Activated B cell treated with CpG ODN at 0.5 μM for 24 hours (primary cell): ENCODE results near the gene MAP4K2. TPM values are rescaled to one million over a fixed set of nuclear protein-coding genes. Genes with fewer than 3 reads are reported as not detected.
"Not testable (repeated sequence)": the region's sequence is repeated elsewhere in the genome, so short reads cannot be mapped to it uniquely, and the experiment has no call there.

Experiments used
- ATAC-seq: fragments of 200-7000 bp; cut with Tn5 transposase; one replicate; pipeline ENCODE4 v1.10.0; 2021; ENCODE audit warnings: low read depth, mild to moderate bottlenecking, moderate library complexity
- CTCF ChIA-PET: fragments of 350-600 bp; sonication (Branson Sonifier 250); formaldehyde crosslinking; loops from one replicate; lab custom pipeline; 2021; ENCODE audit warnings: antibody characterized with exemption; lab: Charles Lee
- POLR2A ChIA-PET: fragments of 350-600 bp; sonication (Branson Sonifier 250); formaldehyde crosslinking; loops from one replicate; lab custom pipeline; 2021; ENCODE audit warnings: antibody characterized with exemption; lab: Charles Lee
- DNase-seq: peaks from one replicate; pipeline ENCODE4 v3.0.0; 2022
- H3K27ac Mint-ChIP-seq: one replicate; pipeline ENCODE4 v1.8.0; 2020; ENCODE audit warnings: mixed read lengths
- H3K27me3 Mint-ChIP-seq: one replicate; pipeline ENCODE4 v1.8.0; 2021; ENCODE audit warnings: mixed read lengths
- H3K36me3 Mint-ChIP-seq: one replicate; pipeline ENCODE4 v1.8.0; 2021; ENCODE audit warnings: low read depth, mixed read lengths
- H3K4me1 Mint-ChIP-seq: one replicate; pipeline ENCODE4 v1.8.0; 2021; ENCODE audit warnings: mixed read lengths
- H3K4me3 Mint-ChIP-seq: one replicate; pipeline ENCODE4 v1.8.0; 2020; ENCODE audit warnings: mild to moderate bottlenecking, mixed read lengths
- H3K9me3 Mint-ChIP-seq: one replicate; pipeline ENCODE4 v1.8.0; 2020; ENCODE audit warnings: mixed read lengths
- CTCF ChIP-seq: fragments of 200-600 bp; IDR thresholded peaks from one replicate; pipeline ENCODE4 v1.8.0; 2022; ENCODE audit warnings: antibody characterized with exemption, mild to moderate bottlenecking
- intact Hi-C: fragments of 100-400 bp; cut with micrococcal nuclease; formaldehyde crosslinking; loops from one replicate; pipeline ENCODE4 v1.15.1; 2024
- total RNA-seq: library from RNA; stranded (reverse); gene quantifications from 2 replicates; pipeline ENCODE4 v1.2.3, GENCODE V29; 2022

Gene MAP4K2
- total RNA-seq, 1 donor from 2014 or later = 73.6 TPM

GRCh38 chr11:64823568-64824119 lies 20.6 kb upstream of the MAP4K2 start:
- Mint-ChIP-seq H3K9me3 (no peaks in the 10 kb centered on the region), H3K27me3 (no peaks in the 10 kb centered on the region), H3K36me3 (peaks cover 2% of the 10 kb centered on the region), H3K4me3 (no peak overlapping the region), H3K27ac (no peak overlapping the region), H3K4me1 (no peaks in the 10 kb centered on the region)
- no peak for TF ChIP-seq CTCF
- CTCF ChIA-PET = no interaction called here
- DNase-seq (no peak), ATAC-seq (no peak)
- intact Hi-C loops = no loop called here
- POLR2A ChIA-PET = interaction anchor here (0.6 kb wide), 1 partner anchor 45 kb away, joined by 6 read pairs; no protein-coding TSS in a partner anchor

GRCh38 chr11:64817476-64817875 lies 14.5 kb upstream of the MAP4K2 start:
- ChIA-PET POLR2A (no interaction called here), CTCF (interaction anchor here (0.7 kb wide), 1 partner anchor 1922 kb away, joined by 3 read pairs; no protein-coding TSS in a partner anchor)
- intact Hi-C loops = no loop called here
- Mint-ChIP-seq H3K27ac (no peak overlapping the region), H3K4me3 (no peak overlapping the region), H3K27me3 (no peaks in the 10 kb centered on the region), H3K4me1 (peaks cover 18% of the 10 kb centered on the region), H3K9me3 (no peaks in the 10 kb centered on the region), H3K36me3 (no peaks in the 10 kb centered on the region)
- ATAC-seq (no peak), DNase-seq (no peak)
- no peak for TF ChIP-seq CTCF

- intact Hi-C loops, ATAC-seq, CTCF ChIA-PET, H3K9me3 Mint-ChIP-seq, H3K27me3 Mint-ChIP-seq, H3K27ac Mint-ChIP-seq, H3K4me3 Mint-ChIP-seq, H3K36me3 Mint-ChIP-seq, DNase-seq: not testable (repeated sequence)
- H3K4me1 Mint-ChIP-seq = peaks cover 24% of the 10 kb centered on the region
- POLR2A ChIA-PET = interaction anchor here (0.5 to 1.1 kb wide), 6 partner anchors 13 to 1066 kb away, joined by 3 to 8 read pairs (median 4); partner anchors contain the start of gene MAP4K2
Observed at GRCh38 chr11:64815433-64815832, 12.4 kb upstream of the MAP4K2 start.

GRCh38 chr11:64814712-64815187 lies 11.7 kb upstream of the MAP4K2 start:
- Mint-ChIP-seq H3K27me3 (no peaks in the 10 kb centered on the region), H3K4me3 (peak overlapping the region; percentile 24), H3K27ac (peak overlapping the region; percentile 69), H3K9me3 (no peaks in the 10 kb centered on the region), H3K4me1 (peaks cover 28% of the 10 kb centered on the region), H3K36me3 (peaks cover 3% of the 10 kb centered on the region)
- no peak for TF ChIP-seq CTCF
- ChIA-PET POLR2A (interaction anchor here (0.5 to 1.1 kb wide), 7 partner anchors 12 to 688 kb away, joined by 3 to 9 read pairs (median 4); partner anchors contain the start of genes MAP4K2 and SF1), CTCF (interaction anchor here (0.7 to 0.8 kb wide), 2 partner anchors 28 to 30 kb away, joined by 3 to 4 read pairs; partner anchors contain the start of gene CDC42BPG)
- ATAC-seq (peak; percentile 43), DNase-seq (no peak)
- intact Hi-C loops = no loop called here

GRCh38 chr11:64813826-64814225 lies 10.8 kb upstream of the MAP4K2 start:
- ATAC-seq = no peak
- TF ChIP-seq CTCF = no peak
- Mint-ChIP-seq H3K4me3 (no peak overlapping the region), H3K36me3 (peaks cover 3% of the 10 kb centered on the region), H3K9me3 (no peaks in the 10 kb centered on the region), H3K27me3 (no peaks in the 10 kb centered on the region), H3K4me1 (peaks cover 34% of the 10 kb centered on the region), H3K27ac (no peak overlapping the region)
- ChIA-PET POLR2A (interaction anchor here (0.6 to 0.9 kb wide), 5 partner anchors 32 to 395 kb away, joined by 3 to 5 read pairs (median 3); no protein-coding TSS in a partner anchor), CTCF (no interaction called here)
- no peak for DNase-seq
- intact Hi-C loops = no loop called here
